Measurements from ENCODE around the gene NEDD4L. TPM values are rescaled to one million over a fixed set of nuclear protein-coding genes. Genes with fewer than 3 reads are reported as not detected.

Gene NEDD4L
- polyA plus RNA-seq, 1 of the 3 experiments (the other 2 are of a cell fraction) = 13.2 TPM

DNA sequence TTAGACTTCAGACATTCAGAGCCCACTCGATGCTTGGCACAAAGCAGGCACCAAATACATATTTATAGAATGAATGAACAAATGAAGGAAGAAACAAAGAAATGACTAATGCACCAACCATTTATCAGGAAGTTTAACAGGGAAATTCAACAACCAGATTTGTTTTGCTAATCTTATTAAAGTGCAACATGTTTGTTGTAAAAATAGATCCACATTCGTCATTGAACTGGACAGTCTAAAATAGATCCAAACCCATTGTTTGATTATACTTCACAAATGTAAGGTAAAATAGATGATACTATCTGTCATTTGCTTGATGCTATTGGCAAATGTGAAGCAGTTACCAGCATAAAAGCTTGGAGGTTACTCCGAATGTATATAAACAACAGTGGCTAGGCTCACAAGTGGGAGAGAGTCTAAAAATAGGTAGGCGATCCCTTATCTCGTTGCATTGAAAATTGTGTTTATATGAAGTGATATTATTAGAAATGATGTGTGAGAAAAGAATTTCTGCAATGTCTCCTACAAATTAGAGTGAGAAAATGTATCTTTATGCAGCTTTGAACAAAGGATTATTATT, 246.2 kb downstream of the NEDD4L start:
- no peak overlapping the region for H3K27ac ChIP-seq (ENCODE audit: low read depth in 2 of 2, low read length in 1 of 2)
- DNase-seq = no peak
- CTCF ChIA-PET = interaction anchor here (0.6 kb wide), 1 partner anchor 67 kb away, joined by 3 read pairs; no protein-coding TSS in a partner anchor

DNA sequence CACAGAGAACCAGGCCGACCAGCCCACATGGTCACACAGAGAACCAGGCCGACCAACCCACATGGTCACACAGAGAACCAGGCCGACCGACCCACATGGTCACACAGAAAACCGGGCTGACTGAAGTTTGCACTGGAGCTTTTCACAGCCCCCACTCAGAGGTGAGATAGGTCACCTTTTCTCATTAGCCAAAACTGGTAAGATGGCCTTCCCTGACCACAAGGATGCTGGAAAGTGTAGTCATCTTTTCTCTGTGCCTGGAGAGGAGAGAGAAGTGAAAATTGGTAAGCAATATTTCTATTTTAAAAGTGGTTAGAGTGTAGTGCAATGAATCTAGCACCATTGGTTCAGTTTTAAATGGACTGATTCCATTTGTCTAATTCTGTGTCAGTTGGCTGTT, 247.1 kb downstream of the NEDD4L start:
- H3K4me1 ChIP-seq (ENCODE audit: control insufficient read depth in 1 of 2, insufficient read depth in 2 of 2, low read depth in 1 of 2, low read length in 1 of 2) = peaks cover 0 to 16% of the 10 kb centered on the region in 2 experiments; a peak in 1 of 4 replicates
- H3K27me3 ChIP-seq (ENCODE audit: insufficient read depth) = no peaks in the 10 kb centered on the region
- no peaks in the 10 kb centered on the region for H4K20me1 ChIP-seq (ENCODE audit: insufficient read depth)
- no peak overlapping the region for H3K4me3 ChIP-seq (ENCODE audit: low read depth in 2 of 2, low read length in 1 of 2)
- H3K9me2 ChIP-seq = no peaks in the 10 kb centered on the region
- H3K9ac ChIP-seq = no peak overlapping the region
- ChIA-PET POLR2A (interaction anchor here (1.1 kb wide), 1 partner anchor 18 kb away, joined by 3 read pairs; no protein-coding TSS in a partner anchor), CTCF (no interaction called here)
- no peak overlapping the region for H3K4me2 ChIP-seq
- H3F3A ChIP-seq (replicated peaks; ENCODE audit: insufficient read depth) = no peaks in the 10 kb centered on the region
- no peaks in the 10 kb centered on the region for H3K79me2 ChIP-seq (ENCODE audit: insufficient read depth)
- no peak overlapping the region for H3K27ac ChIP-seq (ENCODE audit: low read depth in 2 of 2, low read length in 1 of 2)
- H3K9me3 ChIP-seq = no peaks in the 10 kb centered on the region
- 100% methylated on average over 1 of the region's 5 CpGs for WGBS (ENCODE audit: low lambda C conversion rate)
- H3K36me3 ChIP-seq (replicated peaks in 1 of 2; ENCODE audit: control insufficient read depth in 1 of 2, insufficient read depth in 2 of 2, low read length in 1 of 2) = no peaks in the 10 kb centered on the region
- DNase-seq = no peak
- no peak overlapping the region for H2AFZ ChIP-seq (ENCODE audit: low read depth)
- TF ChIP-seq, protein P1, sequence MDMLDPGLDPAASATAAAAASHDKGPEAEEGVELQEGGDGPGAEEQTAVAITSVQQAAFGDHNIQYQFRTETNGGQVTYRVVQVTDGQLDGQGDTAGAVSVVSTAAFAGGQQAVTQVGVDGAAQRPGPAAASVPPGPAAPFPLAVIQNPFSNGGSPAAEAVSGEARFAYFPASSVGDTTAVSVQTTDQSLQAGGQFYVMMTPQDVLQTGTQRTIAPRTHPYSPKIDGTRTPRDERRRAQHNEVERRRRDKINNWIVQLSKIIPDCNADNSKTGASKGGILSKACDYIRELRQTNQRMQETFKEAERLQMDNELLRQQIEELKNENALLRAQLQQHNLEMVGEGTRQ (IDR thresholded peaks at IDR 0.05; ENCODE audit: borderline replicate concordance, low read depth, low read length) = no peak
- TF ChIP-seq JUND (IDR thresholded peaks at IDR 0.05) = no peak
- TF ChIP-seq MXI1 (IDR thresholded peaks at IDR 0.05; ENCODE audit: low read depth, low read length) = no peak
- TF ChIP-seq RXRA (IDR thresholded peaks at IDR 0.05; ENCODE audit: borderline replicate concordance, low read depth) = no peak
- TF ChIP-seq TAF1 (IDR thresholded peaks at IDR 0.05; ENCODE audit: borderline replicate concordance, low read depth, low read length) = no peak
- TF ChIP-seq, protein P2, sequence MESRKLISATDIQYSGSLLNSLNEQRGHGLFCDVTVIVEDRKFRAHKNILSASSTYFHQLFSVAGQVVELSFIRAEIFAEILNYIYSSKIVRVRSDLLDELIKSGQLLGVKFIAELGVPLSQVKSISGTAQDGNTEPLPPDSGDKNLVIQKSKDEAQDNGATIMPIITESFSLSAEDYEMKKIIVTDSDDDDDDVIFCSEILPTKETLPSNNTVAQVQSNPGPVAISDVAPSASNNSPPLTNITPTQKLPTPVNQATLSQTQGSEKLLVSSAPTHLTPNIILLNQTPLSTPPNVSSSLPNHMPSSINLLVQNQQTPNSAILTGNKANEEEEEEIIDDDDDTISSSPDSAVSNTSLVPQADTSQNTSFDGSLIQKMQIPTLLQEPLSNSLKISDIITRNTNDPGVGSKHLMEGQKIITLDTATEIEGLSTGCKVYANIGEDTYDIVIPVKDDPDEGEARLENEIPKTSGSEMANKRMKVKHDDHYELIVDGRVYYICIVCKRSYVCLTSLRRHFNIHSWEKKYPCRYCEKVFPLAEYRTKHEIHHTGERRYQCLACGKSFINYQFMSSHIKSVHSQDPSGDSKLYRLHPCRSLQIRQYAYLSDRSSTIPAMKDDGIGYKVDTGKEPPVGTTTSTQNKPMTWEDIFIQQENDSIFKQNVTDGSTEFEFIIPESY (IDR thresholded peaks at IDR 0.05; ENCODE audit: borderline replicate concordance, low read depth) = no peak
- TF ChIP-seq, protein P3, sequence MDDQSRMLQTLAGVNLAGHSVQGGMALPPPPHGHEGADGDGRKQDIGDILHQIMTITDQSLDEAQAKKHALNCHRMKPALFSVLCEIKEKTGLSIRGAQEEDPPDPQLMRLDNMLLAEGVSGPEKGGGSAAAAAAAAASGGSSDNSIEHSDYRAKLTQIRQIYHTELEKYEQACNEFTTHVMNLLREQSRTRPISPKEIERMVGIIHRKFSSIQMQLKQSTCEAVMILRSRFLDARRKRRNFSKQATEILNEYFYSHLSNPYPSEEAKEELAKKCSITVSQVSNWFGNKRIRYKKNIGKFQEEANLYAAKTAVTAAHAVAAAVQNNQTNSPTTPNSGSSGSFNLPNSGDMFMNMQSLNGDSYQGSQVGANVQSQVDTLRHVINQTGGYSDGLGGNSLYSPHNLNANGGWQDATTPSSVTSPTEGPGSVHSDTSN (IDR thresholded peaks at IDR 0.05) = no peak
- no peak for TF ChIP-seq FOXJ3 (CRISPR knock-in tag; IDR thresholded peaks at IDR 0.05)
- no peak for TF ChIP-seq RFX5 (IDR thresholded peaks at IDR 0.05; ENCODE audit: low read length)
- no peak for TF ChIP-seq EP300 (IDR thresholded peaks at IDR 0.05; ENCODE audit: borderline replicate concordance in 1 of 2, low read depth in 1 of 2, low read length in 1 of 2)
- TF ChIP-seq SMC3 (IDR thresholded peaks at IDR 0.05; ENCODE audit: low read depth, low read length) = no peak
- TF ChIP-seq, protein P4, sequence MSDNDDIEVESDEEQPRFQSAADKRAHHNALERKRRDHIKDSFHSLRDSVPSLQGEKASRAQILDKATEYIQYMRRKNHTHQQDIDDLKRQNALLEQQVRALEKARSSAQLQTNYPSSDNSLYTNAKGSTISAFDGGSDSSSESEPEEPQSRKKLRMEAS (IDR thresholded peaks at IDR 0.05; ENCODE audit: low read depth) = no peak

More for the DNA sequence above, 246.2 kb downstream of the NEDD4L start:
- no peak overlapping the region for H3K4me2 ChIP-seq
- POLR2A ChIA-PET = interaction anchor here (1.1 kb wide), 1 partner anchor 17 kb away, joined by 3 read pairs; no protein-coding TSS in a partner anchor
- H3K4me1 ChIP-seq (ENCODE audit: control insufficient read depth in 1 of 2, insufficient read depth in 2 of 2, low read depth in 1 of 2, low read length in 1 of 2) = peaks cover 0 to 16% of the 10 kb centered on the region in 2 experiments; a peak in 1 of 4 replicates
- H3K27me3 ChIP-seq (ENCODE audit: insufficient read depth) = no peaks in the 10 kb centered on the region
- 0 out of 2 replicates have a peak, but pooled peaks have one; percentile 7 for TF ChIP-seq JUND (IDR thresholded peaks at IDR 0.05)
- no peak for TF ChIP-seq ELF1 (IDR thresholded peaks at IDR 0.05)
- TF ChIP-seq, protein P5, sequence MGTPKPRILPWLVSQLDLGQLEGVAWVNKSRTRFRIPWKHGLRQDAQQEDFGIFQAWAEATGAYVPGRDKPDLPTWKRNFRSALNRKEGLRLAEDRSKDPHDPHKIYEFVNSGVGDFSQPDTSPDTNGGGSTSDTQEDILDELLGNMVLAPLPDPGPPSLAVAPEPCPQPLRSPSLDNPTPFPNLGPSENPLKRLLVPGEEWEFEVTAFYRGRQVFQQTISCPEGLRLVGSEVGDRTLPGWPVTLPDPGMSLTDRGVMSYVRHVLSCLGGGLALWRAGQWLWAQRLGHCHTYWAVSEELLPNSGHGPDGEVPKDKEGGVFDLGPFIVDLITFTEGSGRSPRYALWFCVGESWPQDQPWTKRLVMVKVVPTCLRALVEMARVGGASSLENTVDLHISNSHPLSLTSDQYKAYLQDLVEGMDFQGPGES (IDR thresholded peaks at IDR 0.05; ENCODE audit: low read depth, low read length) = no peak
- peak; percentile 3; the same call in 1 of the 2 replicates for TF ChIP-seq FOSL2 (IDR thresholded peaks at IDR 0.05; ENCODE audit: borderline replicate concordance, low read depth)
- TF ChIP-seq, protein P6, sequence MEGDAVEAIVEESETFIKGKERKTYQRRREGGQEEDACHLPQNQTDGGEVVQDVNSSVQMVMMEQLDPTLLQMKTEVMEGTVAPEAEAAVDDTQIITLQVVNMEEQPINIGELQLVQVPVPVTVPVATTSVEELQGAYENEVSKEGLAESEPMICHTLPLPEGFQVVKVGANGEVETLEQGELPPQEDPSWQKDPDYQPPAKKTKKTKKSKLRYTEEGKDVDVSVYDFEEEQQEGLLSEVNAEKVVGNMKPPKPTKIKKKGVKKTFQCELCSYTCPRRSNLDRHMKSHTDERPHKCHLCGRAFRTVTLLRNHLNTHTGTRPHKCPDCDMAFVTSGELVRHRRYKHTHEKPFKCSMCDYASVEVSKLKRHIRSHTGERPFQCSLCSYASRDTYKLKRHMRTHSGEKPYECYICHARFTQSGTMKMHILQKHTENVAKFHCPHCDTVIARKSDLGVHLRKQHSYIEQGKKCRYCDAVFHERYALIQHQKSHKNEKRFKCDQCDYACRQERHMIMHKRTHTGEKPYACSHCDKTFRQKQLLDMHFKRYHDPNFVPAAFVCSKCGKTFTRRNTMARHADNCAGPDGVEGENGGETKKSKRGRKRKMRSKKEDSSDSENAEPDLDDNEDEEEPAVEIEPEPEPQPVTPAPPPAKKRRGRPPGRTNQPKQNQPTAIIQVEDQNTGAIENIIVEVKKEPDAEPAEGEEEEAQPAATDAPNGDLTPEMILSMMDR (IDR thresholded peaks at IDR 0.05) = no peak
- no peaks in the 10 kb centered on the region for H3K79me2 ChIP-seq (ENCODE audit: insufficient read depth)
- H3K9ac ChIP-seq = no peak overlapping the region
- H2AFZ ChIP-seq (ENCODE audit: low read depth) = no peak overlapping the region
- H3F3A ChIP-seq (replicated peaks; ENCODE audit: insufficient read depth) = no peaks in the 10 kb centered on the region
- H3K36me3 ChIP-seq (replicated peaks in 1 of 2; ENCODE audit: control insufficient read depth in 1 of 2, insufficient read depth in 2 of 2, low read length in 1 of 2) = no peaks in the 10 kb centered on the region
- H3K4me3 ChIP-seq (ENCODE audit: low read depth in 2 of 2, low read length in 1 of 2) = no peak overlapping the region
- no peaks in the 10 kb centered on the region for H3K9me3 ChIP-seq
- no peaks in the 10 kb centered on the region for H3K9me2 ChIP-seq
- H4K20me1 ChIP-seq (ENCODE audit: insufficient read depth) = no peaks in the 10 kb centered on the region
- WGBS (ENCODE audit: low lambda C conversion rate) = 71% methylated on average over 5 of the region's 5 CpGs

All from SK-N-SH (cell line).